Measurements from ENCODE around the gene FRY. TPM values are rescaled to one million over a fixed set of nuclear protein-coding genes. Genes with fewer than 3 reads are reported as not detected.

FRY gene
- polyA plus RNA-seq, 3 donors, result 48.8 to 60.4 (median 57.5) TPM

- DNase-seq (ENCODE audit: extremely low read depth in 1 of 11, low read depth in 9 of 11, low spot score in 4 of 11), result no peak
Measured at GRCh38 chr13:32302461-32302860, 270.9 kb downstream of the FRY start.

- DNase-seq (ENCODE audit: extremely low read depth in 1 of 11, low read depth in 9 of 11, low spot score in 4 of 11), result no peak
Measured at GRCh38 chr13:32305646-32306045, 274.1 kb downstream of the FRY start.

- no peak for DNase-seq (ENCODE audit: extremely low read depth in 1 of 11, low read depth in 9 of 11, low spot score in 4 of 11)
Measured at GRCh38 chr13:32309312-32310133, 277.9 kb downstream of the FRY start.

GRCh38 chr13:32310134-32310706, 278.6 kb downstream of the FRY start:
- peak in 7 of 11 donors; percentile 17 to 60 (median 41) for DNase-seq (ENCODE audit: extremely low read depth in 1 of 11, low read depth in 9 of 11, low spot score in 4 of 11)

- no peak for DNase-seq (ENCODE audit: extremely low read depth in 1 of 11, low read depth in 9 of 11, low spot score in 4 of 11)
Measured at GRCh38 chr13:32311188-32311897, 279.8 kb downstream of the FRY start.

GRCh38 chr13:32314271-32315237, 283.0 kb downstream of the FRY start:
- DNase-seq (ENCODE audit: extremely low read depth in 1 of 11, low read depth in 9 of 11, low spot score in 4 of 11), result peak in 8 of 11 donors; percentile 17 to 54 (median 35)

- DNase-seq (ENCODE audit: extremely low read depth in 1 of 11, low read depth in 9 of 11, low spot score in 4 of 11), result peak; percentile 69 to 88 (median 84)
Measured at GRCh38 chr13:32315238-32316027, 283.9 kb downstream of the FRY start, which contains the start of the genes BRCA2 and ZAR1L. Gene BRCA2, plus strand, starts transcription at chr13:32315508. Its CDS starts 953 bp downstream, at chr13:32316461. Gene ZAR1L, minus strand, starts transcription at chr13:32315363. Its CDS starts 3,438 bp downstream, at chr13:32311925.

- no peak for DNase-seq (ENCODE audit: extremely low read depth in 1 of 11, low read depth in 9 of 11, low spot score in 4 of 11)
Measured at GRCh38 chr13:32316028-32316339, 284.4 kb downstream of the FRY start.

GRCh38 chr13:32316501-32316900, 284.9 kb downstream of the FRY start:
- no peak for DNase-seq (ENCODE audit: extremely low read depth in 1 of 11, low read depth in 9 of 11, low spot score in 4 of 11)

- no peak for DNase-seq (ENCODE audit: extremely low read depth in 1 of 11, low read depth in 9 of 11, low spot score in 4 of 11)
Measured at GRCh38 chr13:32317716-32318465, 286.3 kb downstream of the FRY start.

- DNase-seq (ENCODE audit: extremely low read depth in 1 of 11, low read depth in 9 of 11, low spot score in 4 of 11), result no peak
Measured at GRCh38 chr13:32320528-32320927, 289.0 kb downstream of the FRY start.

GRCh38 chr13:32323912-32324311, 292.3 kb downstream of the FRY start:
- no peak for DNase-seq (ENCODE audit: extremely low read depth in 1 of 11, low read depth in 9 of 11, low spot score in 4 of 11)

- DNase-seq (ENCODE audit: extremely low read depth in 1 of 11, low read depth in 9 of 11, low spot score in 4 of 11), result no peak
Measured at GRCh38 chr13:32330441-32330840, 298.9 kb downstream of the FRY start.

- no peak for DNase-seq (ENCODE audit: extremely low read depth in 1 of 11, low read depth in 9 of 11, low spot score in 4 of 11)
Measured at GRCh38 chr13:32334671-32335070, 303.1 kb downstream of the FRY start.

GRCh38 chr13:32340914-32341313, 309.3 kb downstream of the FRY start:
- DNase-seq (ENCODE audit: extremely low read depth in 1 of 11, low read depth in 9 of 11, low spot score in 4 of 11), result no peak

- no peak for DNase-seq (ENCODE audit: extremely low read depth in 1 of 11, low read depth in 9 of 11, low spot score in 4 of 11)
Measured at GRCh38 chr13:32347651-32348050, 316.1 kb downstream of the FRY start.
